ENCODE measurements around the gene CALML5.

The CALML5 gene

GRCh38 chr10:5462841-5463293, 36.5 kb downstream of the CALML5 start:
- no peak for DNase-seq (ENCODE audit: low read depth in 2 of 2)
- TF ChIP-seq CTCF (IDR thresholded peaks at IDR 0.05; ENCODE audit: low read depth, low read length): no peak
- H3K4me3 ChIP-seq (replicated peaks in 1 of 2; ENCODE audit: low read depth in 2 of 2, low read length in 2 of 2): no peak overlapping the region

DNA sequence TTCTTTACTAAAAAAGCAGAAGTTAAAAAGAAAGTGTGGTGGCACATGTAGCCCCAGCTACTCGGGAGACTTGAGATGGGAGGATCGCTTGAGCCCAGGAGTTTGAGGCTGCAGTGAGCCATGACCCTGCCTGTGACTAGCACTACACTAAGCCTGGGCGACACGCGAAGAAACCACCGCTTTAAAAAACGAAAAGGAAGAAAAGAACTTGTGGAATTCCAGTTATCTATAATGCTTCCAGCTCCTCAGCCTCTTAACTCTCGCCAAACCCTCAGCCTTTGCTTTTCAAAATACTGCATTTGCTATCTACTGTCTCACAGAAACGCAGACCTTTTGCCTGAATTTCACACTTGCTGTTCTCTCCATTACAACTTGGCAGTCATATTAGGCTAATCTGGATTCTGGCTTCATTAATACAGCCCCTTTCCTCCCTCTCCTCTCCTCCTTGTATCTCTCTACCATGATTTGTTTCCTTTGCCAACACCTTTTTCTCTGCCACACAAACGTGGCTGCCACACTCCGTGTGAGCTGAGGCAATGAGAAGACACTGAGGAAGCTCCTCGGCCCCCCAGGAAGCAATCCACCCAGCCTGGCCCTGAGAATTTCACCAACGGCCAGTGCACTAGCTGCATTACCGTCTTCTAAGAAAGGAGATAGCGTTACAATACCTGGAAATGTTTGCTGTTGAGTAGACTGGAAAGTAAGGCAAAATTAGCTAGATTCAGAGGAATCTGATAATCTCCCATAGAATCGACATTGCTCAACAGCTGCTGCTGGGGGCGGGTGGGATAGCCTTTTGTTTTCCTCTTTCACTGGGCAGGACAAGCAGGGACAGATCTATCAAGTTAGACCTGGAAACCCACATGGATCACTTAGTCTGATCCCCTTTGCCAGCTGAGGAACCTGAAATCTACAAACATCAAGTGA, 37.2 kb downstream of the CALML5 start:
- no peak for TF ChIP-seq CTCF (IDR thresholded peaks at IDR 0.05; ENCODE audit: low read depth, low read length)
- peak; percentile 12 to 41 for DNase-seq (ENCODE audit: low read depth in 2 of 2)
- no peak overlapping the region for H3K4me3 ChIP-seq (replicated peaks in 1 of 2; ENCODE audit: low read depth in 2 of 2, low read length in 2 of 2)

- peak in 1 of 2 donors; percentile 10 for DNase-seq (ENCODE audit: low read depth in 2 of 2)
- no peak overlapping the region for H3K4me3 ChIP-seq (replicated peaks in 1 of 2; ENCODE audit: low read depth in 2 of 2, low read length in 2 of 2)
Observed at GRCh38 chr10:5461203-5461588, 38.2 kb downstream of the CALML5 start.

GRCh38 chr10:5460468-5461202, 38.7 kb downstream of the CALML5 start:
- TF ChIP-seq CTCF (IDR thresholded peaks at IDR 0.05; ENCODE audit: low read depth, low read length): no peak
- H3K4me3 ChIP-seq (replicated peaks in 1 of 2; ENCODE audit: low read depth in 2 of 2, low read length in 2 of 2): no peak overlapping the region
- no peak for DNase-seq (ENCODE audit: low read depth in 2 of 2)

More at GRCh38 chr10:5461203-5461588, 38.2 kb downstream of the CALML5 start:
- TF ChIP-seq CTCF (IDR thresholded peaks at IDR 0.05; ENCODE audit: low read depth, low read length): no peak

DNA sequence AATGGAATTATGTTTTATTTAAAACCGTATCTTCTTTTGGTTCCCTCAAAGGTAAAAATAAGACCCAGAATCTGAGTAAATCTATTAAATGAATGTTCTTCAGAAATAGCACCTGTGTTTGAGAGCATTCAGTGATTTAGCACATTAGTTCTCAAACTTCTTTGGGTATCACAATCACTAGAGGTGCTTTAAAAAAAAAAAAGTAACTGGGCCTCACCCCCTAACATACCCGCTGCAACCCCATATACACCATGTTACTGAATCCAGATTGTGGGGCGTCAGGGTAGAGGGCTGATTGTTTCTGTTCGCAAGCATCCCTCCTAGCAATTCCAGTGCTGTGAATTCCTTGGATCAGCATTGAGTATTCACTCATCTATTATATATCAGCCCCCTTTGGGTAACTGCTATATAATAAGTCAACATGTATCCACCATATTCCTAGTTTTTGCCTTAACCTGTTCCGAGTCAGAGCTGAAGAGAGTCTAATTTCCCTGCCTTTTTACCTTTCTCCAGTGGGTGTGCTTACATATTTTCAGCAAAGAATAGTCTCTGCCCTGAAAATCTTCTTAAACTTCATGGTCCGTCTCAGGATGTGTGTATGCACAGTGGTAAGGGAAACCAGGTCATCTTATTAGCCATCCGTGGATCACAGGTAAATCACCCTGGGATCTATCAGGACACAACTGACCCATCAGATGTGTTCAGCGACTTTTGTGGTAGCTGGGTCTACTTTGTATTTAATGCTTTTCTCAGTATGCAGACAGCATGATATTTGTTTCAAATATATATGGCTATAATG, 40.2 kb downstream of the CALML5 start:
- TF ChIP-seq CTCF (IDR thresholded peaks at IDR 0.05; ENCODE audit: low read depth, low read length): no peak
- no peak for DNase-seq (ENCODE audit: low read depth in 2 of 2)
- no peak overlapping the region for H3K4me3 ChIP-seq (replicated peaks in 1 of 2; ENCODE audit: low read depth in 2 of 2, low read length in 2 of 2)

DNA sequence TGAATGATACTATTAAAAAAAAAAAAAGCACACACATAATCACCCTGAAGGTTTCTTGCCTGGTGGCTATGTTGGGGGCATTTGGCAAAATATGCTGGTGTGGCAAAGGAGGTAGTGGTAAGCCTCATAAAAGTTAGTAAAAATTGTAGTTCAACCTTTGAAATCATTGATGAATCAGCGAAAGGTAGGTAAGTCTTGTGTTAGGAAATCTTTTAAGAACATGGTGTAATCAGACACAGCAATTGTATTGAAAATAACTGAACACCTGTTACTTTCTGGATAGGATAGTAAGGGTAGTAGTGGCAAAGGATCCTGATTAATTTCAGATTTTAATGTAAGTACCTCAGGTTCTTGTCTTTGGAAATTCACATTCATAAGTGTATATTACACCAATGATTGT, 40.9 kb downstream of the CALML5 start:
- no peak for DNase-seq (ENCODE audit: low read depth in 2 of 2)
- no peak overlapping the region for H3K4me3 ChIP-seq (replicated peaks in 1 of 2; ENCODE audit: low read depth in 2 of 2, low read length in 2 of 2)
- TF ChIP-seq CTCF (IDR thresholded peaks at IDR 0.05; ENCODE audit: low read depth, low read length): no peak
